ENCODE measurements around the gene KLRD1.
"Not testable (repeated sequence)": the region's sequence is repeated elsewhere in the genome, so short reads cannot be mapped to it uniquely, and the experiment has no call there.

KLRD1 gene, protein sequence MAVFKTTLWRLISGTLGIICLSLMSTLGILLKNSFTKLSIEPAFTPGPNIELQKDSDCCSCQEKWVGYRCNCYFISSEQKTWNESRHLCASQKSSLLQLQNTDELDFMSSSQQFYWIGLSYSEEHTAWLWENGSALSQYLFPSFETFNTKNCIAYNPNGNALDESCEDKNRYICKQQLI

DNA sequence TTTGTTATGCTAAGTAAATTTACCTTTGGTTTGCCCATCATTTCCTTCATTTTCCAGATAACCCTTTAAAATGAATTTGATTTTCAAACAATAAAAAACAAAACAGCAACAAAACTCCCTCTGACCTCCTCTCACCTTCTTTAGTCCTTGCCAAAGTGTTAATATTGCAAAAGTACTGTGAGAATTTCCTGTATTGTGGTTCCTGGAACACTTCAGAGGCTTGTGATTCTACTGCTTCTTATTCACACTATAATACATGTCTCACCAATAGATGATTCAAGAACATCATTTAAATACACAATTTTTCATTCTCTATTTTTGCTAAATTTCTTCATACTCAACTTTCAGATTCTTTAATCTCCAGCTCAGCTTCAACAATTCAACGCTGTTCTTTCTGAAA, at the start of gene KLRD1:
TSS of gene KLRD1 (plus strand) at position 241 of the 400 bp plus-strand sequence. CDS start 208 bp downstream, outside the sequence.
- DNase-seq = no peak

DNA sequence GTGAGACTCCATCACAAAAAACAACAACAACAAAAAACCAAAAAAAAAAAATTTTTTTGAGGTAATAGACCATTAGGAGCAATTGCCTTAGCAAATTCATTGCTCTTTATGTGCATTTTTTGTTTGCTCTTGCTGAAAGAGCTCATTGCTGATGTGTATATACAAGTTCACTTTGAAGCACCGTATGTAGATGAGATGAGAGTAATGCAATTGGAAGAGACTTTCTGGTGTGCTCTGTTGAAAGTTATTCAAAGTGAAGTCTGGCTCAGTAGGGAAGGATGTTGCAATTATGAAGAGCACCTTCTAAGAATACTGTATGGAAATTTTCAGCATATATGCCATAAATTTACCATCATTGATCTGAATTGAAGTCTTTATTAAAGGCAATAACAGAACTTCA, 46.7 kb upstream of the KLRD1 start:
- no peak for DNase-seq

GRCh38 chr12:10268037-10268436, 39.6 kb upstream of the KLRD1 start:
- no peak for DNase-seq

DNA sequence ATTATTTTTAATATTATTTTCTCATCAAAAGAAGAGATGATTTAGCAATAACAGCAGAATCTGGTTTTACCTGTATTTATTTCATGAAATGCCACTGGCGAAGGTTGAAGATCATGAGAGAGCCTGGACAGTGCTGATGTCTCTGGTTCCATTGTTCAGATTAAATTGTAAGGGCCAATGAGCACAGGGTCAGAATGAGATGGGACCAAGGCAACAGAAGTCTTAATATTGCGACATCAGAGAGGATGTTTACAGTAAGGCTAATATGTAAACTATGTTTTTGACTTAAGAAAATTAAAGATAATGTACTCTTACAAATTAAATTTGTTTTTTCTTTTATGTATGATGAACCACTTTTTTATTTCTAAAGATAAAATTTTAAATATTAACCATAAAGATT, 35.2 kb upstream of the KLRD1 start:
- DNase-seq = no peak

DNA sequence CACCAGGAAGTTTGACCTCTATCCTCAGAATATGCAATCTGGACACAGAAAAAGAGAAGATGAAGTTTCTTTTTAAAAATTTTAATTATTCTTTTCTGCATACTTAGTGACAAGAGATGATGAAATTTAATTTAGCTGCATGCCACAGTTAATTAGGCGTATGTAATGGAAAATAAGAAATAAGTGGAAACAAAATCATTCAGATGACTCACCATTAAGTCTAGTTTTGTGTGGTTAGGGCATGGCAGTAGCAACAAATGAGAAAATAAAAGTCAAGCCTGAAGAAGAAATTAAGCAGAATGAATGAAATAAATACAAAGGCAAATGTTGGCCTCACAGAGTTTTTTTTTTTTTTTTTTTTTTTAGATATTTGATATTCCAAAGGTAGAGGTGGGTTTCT, 30.9 kb upstream of the KLRD1 start:
- no peak for DNase-seq

- DNase-seq = no peak
These were observed 29.6 kb upstream of the KLRD1 start for GRCh38 chr12:10278104-10278503.

- no peak for DNase-seq
These were observed 27.7 kb upstream of the KLRD1 start for GRCh38 chr12:10279937-10280336.

DNA sequence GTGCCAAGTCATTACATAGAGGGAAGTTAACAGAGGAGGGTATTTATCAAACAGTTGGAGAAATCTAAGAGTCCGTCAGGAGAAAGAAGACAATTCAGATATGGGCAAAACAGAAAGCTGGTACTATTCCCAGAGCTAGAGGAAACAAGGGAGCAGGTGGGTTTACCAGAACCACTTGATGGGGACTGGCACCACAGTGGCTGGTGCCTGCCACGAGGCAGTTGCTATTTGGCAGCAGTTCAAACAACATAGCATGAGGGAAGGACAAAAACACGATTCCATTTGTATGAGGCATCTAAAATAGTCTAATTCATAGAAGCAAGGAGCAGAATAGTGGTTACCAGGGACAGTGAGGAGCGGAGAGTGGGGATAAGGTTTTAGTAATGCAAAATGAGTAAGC, 24.6 kb upstream of the KLRD1 start:
- no peak for DNase-seq

GRCh38 chr12:10285919-10286318, 21.8 kb upstream of the KLRD1 start:
- DNase-seq = no peak

- no peak for DNase-seq
These were observed 18.5 kb upstream of the KLRD1 start for GRCh38 chr12:10289005-10289754.

- no peak for DNase-seq
These were observed 16.6 kb upstream of the KLRD1 start for GRCh38 chr12:10291030-10291429.

DNA sequence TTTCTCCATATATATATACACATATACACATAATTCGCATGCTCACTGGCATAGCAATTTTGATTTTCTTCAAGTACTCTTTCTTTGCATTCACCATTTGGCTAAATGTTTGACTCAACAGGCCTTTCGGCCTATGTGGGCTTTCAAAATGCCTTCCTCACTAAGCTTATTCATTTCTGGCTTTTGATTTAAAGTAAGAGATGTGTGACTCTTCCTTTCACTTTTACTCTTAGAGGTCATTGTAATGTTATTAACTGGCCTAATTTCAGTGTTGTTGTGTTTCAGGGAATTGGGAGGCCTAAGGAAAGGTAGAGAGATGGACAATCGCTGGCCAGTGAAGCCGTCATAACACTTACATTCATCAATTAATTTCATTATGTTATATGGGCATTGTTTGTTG, 14.5 kb upstream of the KLRD1 start:
- no peak for DNase-seq

DNA sequence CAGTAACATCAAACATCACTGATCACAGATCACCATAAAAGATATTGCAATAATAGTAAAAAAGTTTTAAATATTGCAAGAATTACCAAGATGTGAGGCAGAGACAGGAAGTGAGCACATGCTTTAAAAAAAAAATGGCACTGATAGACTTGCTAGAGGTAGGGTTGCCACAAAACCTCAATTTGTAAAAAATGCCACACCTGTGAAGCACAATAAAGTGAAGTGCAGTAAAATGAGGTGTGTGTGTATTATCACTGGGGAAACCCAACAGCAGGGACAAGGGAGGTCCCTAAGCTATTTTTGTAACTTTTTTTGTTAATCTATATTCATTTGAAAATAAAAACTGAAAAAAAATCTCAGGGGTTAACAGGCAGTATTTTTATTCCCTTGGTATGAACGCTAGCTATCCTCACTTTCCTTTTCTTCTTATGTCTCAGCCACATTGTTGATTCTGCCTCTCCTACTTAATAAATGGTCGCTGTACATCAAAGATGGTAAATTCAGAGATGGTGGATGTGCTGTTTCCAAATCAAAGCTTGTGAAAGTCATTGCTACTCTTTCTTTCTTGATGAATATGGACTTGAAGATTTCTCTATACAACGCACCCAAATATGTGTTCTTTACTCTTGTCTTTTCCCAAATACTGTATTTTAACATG, 14.0 kb upstream of the KLRD1 start:
- no peak for DNase-seq

DNA sequence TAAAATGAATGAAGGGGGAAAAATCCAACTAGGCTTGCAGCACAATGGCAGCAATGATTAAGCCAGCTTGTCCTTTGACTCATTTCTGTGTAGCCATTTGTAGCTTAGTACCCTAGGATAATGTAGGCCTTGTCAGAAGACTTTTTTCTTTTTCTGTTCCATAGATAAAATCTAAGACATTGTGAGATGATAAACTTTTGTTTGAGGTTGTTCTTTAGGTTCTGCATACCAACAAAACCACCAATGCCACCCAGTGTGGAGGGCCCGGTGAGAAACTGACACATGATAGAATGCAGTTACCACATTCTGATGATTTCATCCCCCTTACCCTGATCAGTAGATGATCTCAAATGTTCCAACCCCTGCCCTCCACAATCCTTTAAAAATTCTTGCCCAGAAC, 6.6 kb upstream of the KLRD1 start:
- DNase-seq = no peak

DNA sequence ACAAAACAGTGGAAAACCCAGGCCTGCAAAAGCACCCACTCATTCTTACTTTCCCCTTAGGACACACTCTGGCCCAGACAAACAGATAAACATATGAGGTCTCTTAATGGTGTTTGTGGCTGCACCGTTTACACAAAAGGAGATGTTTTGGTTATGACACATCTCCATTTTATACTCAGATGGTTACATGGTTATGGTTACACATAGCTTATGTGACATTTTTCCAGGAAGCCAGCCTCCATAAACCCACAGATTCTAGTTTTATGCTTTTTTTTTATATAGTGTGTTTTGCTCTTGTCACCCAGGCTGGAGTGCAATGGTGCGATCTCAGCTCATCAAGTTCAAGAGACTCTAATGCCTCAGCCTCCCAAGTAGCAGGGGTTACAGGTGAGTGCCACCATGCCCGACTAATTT, 3.5 kb upstream of the KLRD1 start:
- DNase-seq = no peak

- DNase-seq = no peak
These were observed 2.3 kb upstream of the KLRD1 start for GRCh38 chr12:10305411-10305810.

DNA sequence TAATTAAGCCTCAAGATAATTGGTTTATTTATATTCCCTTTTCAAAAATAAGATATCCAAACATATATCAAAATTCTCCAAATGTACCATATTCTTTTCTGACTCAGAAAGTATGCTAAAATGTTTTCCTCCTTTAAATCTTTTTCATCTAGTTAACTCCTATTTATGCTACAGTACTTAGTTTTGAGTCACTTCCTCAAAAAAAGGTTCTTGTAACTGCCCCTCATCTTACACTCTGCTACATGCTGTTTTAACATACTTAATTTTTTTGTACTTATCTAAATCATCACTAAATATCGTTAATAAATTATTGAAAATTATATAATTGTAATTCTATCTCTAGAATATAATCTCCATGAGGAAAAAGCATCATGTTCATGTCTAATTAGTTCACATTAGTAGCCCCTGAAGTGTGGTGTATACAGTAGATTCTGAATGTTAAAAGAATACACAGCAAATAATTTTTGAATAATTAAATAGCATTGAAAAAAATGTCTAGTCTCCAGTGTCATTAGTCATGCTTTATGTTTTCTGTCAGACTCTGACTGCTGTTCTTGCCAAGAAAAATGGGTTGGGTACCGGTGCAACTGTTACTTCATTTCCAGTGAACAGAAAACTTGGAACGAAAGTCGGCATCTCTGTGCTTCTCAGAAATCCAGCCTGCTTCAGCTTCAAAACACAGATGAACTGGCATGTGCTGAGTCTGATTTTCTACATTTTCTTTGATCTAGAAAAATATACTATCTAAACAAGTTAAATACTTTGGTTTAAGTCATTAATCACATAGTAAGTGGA, 3.5 kb downstream of the KLRD1 start:
- no peak for DNase-seq

GRCh38 chr12:10319388-10319787, 11.7 kb downstream of the KLRD1 start:
- no peak for DNase-seq

- no peak for DNase-seq
These were observed 13.0 kb downstream of the KLRD1 start for GRCh38 chr12:10320643-10321042.

GRCh38 chr12:10328691-10329090, 21.0 kb downstream of the KLRD1 start:
- DNase-seq = not testable (repeated sequence)

DNA sequence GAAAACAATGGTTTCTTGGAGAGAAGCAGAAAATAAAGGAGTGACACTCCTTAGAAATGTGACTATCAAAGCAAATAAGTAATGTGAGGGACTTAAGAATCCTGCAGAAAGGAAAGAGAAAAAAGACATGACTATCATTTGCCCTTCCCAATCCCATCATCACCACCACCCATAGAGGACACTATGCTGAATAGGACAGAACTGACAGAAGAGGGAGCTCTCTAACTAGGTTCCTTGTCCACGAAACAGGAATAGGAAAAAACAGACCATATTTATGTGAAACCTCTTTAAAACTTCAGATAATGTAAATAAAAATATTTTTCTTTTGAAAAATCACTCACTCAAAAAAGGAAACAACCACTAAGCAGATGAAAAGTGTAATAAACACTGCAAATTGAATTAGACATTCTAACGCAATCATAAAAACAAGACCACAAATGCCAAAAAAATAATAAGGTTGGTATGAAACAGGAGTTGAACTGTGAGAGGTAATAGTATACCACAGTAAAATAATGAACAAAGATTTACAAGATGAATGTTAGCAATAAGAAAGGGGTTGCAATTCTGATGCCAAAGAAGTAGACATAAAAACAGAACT, 24.1 kb downstream of the KLRD1 start:
- DNase-seq = peak in 4 of 56 donors; percentile 1 to 13 (median 6)

All from nucleus accumbens (tissue), 56 donors.